GM21723 (cell line): ENCODE measurements around the gene GDF7.

ENCODE experiments used
- ATAC-seq: cut with Tn5 transposase; IDR thresholded peaks from one replicate; pipeline ENCODE4 v1.9.1; 2021; ENCODE audit warnings: mild to moderate bottlenecking, moderate library complexity; ENCODE audit not compliant: unreplicated experiment

The GDF7 gene

GRCh38 chr2:20643060-20643459, 23.9 kb upstream of the GDF7 start:
- ATAC-seq, result no peak

- no peak for ATAC-seq
Measured at GRCh38 chr2:20643826-20644225, 23.1 kb upstream of the GDF7 start.

GRCh38 chr2:20645301-20645701, 21.6 kb upstream of the GDF7 start:
- no peak for ATAC-seq

- ATAC-seq, result no peak
Measured at GRCh38 chr2:20645761-20646160, 21.2 kb upstream of the GDF7 start.

- ATAC-seq, result no peak
Measured at GRCh38 chr2:20646446-20646845, 20.5 kb upstream of the GDF7 start.

GRCh38 chr2:20647211-20647610, 19.7 kb upstream of the GDF7 start:
- ATAC-seq, result no peak

GRCh38 chr2:20647738-20648137, 19.2 kb upstream of the GDF7 start:
- no peak for ATAC-seq

- ATAC-seq, result no peak
Measured at GRCh38 chr2:20648206-20648605, 18.7 kb upstream of the GDF7 start.

GRCh38 chr2:20648831-20649230, 18.1 kb upstream of the GDF7 start:
- ATAC-seq, result no peak

- ATAC-seq, result no peak
Measured at GRCh38 chr2:20649576-20649975, 17.4 kb upstream of the GDF7 start.

GRCh38 chr2:20649976-20650375, 17.0 kb upstream of the GDF7 start:
- no peak for ATAC-seq

- ATAC-seq, result peak; percentile 24
Measured at GRCh38 chr2:20650393-20650876, 16.5 kb upstream of the GDF7 start.

- ATAC-seq, result peak; percentile 96
Measured at GRCh38 chr2:20650877-20651730, 15.8 kb upstream of the GDF7 start, which contains the start of gene HS1BP3. HS1BP3 (minus strand) TSS chr2:20651098; CDS start chr2:20651063, 35 bp downstream.

- no peak for ATAC-seq
Measured at GRCh38 chr2:20651731-20652099, 15.2 kb upstream of the GDF7 start.

- no peak for ATAC-seq
Measured at GRCh38 chr2:20652141-20652540, 14.8 kb upstream of the GDF7 start.

GRCh38 chr2:20652673-20653575, 14.0 kb upstream of the GDF7 start:
- no peak for ATAC-seq

- ATAC-seq, result no peak
Measured at GRCh38 chr2:20653695-20654534, 13.0 kb upstream of the GDF7 start.

- no peak for ATAC-seq
Measured at GRCh38 chr2:20654535-20654813, 12.5 kb upstream of the GDF7 start.

- ATAC-seq, result no peak
Measured at GRCh38 chr2:20656561-20656960, 10.4 kb upstream of the GDF7 start.

GRCh38 chr2:20657522-20658235, 9.3 kb upstream of the GDF7 start:
- ATAC-seq, result no peak
